Mammary epithelial cell (primary cell): ENCODE measurements around the gene EPHB2.

Source experiments
- CTCF ChIP-seq, 2 donors: IDR thresholded peaks in 1 of 2; conservative IDR thresholded peaks in 1 of 2; 2 replicates each; pipeline ENCODE4 v1.5.1; 2011 to 2012; ENCODE audit warnings: inconsistent platforms in 2 of 2, low read length in 2 of 2, mild to moderate bottlenecking in 2 of 2, control low read depth in 1 of 2, low read depth in 1 of 2; ENCODE audit not compliant: insufficient read depth in 1 of 2; ENCODE audit errors: extremely low read depth in 1 of 2
- EZH2 ChIP-seq: IDR thresholded peaks from 2 replicates; pipeline ENCODE4 v1.6.1; 2012; ENCODE audit warnings: low read length, inconsistent platforms, borderline replicate concordance

GRCh38 chr1:22796642-22797041 is 86.0 kb downstream of the EPHB2 start:
- TF ChIP-seq CTCF (conservative IDR thresholded peaks at IDR 0.05 in 1 of 2, IDR thresholded peaks at IDR 0.05 in 1 of 2; ENCODE audit: extremely low read depth in 1 of 2, insufficient read depth in 1 of 2, low read depth in 1 of 2, low read length in 2 of 2) = no peak
- TF ChIP-seq EZH2 = no peak
